ENCODE data around the gene TLE2. TPM values are rescaled to one million over a fixed set of nuclear protein-coding genes. Genes with fewer than 3 reads are reported as not detected.

TLE2 gene
- total RNA-seq, 1 experiment from 2014 or later, result 7.7 TPM

- POLR2A ChIA-PET (ENCODE audit: unreplicated experiment), result no interaction called here
- ATAC-seq (no peak), DNase-seq (no peak)
- TF ChIP-seq EZH2phosphoT487 (IDR thresholded peaks at IDR 0.05; ENCODE audit: borderline replicate concordance, low read length) (no peak), CTCF (conservative IDR thresholded peaks at IDR 0.05; ENCODE audit: low read depth, low read length) (no peak), EZH2 (IDR thresholded peaks at IDR 0.05; ENCODE audit: low read length, unreplicated experiment) (no peak)
- no peak overlapping the region for H3K9ac ChIP-seq (ENCODE audit: low read length)
- H3K36me3 ChIP-seq (ENCODE audit: low read depth, low read length), result no peaks in the 10 kb centered on the region
- no peaks in the 10 kb centered on the region for H3K27me3 ChIP-seq (ENCODE audit: low read length)
- no peaks in the 10 kb centered on the region for H3K9me3 ChIP-seq (ENCODE audit: low read length)
- H4K20me1 ChIP-seq (ENCODE audit: low read length), result no peaks in the 10 kb centered on the region
- BruUV-seq (replicated peaks), result no TSS peak
- H2AFZ ChIP-seq (ENCODE audit: low read length), result no peak overlapping the region
- no peak overlapping the region for H3K4me2 ChIP-seq (ENCODE audit: low read length)
- no peaks in the 10 kb centered on the region for H3K9me2 ChIP-seq (replicated peaks; ENCODE audit: low read length)
- no peak overlapping the region for H3K27ac ChIP-seq (ENCODE audit: low read length)
- H3F3A ChIP-seq (ENCODE audit: low read length, unreplicated experiment), result no peaks in the 10 kb centered on the region
- H3K79me2 ChIP-seq (ENCODE audit: low read length), result no peaks in the 10 kb centered on the region
- CTCF ChIA-PET, result no interaction called here
- no peak overlapping the region for H3K4me3 ChIP-seq (ENCODE audit: low read length)
- no peaks in the 10 kb centered on the region for H3K4me1 ChIP-seq (ENCODE audit: insufficient read depth, low read length)
- intact Hi-C loops (cut with micrococcal nuclease), result no loop called here
Measured at GRCh38 chr19:3015126-3016057, 13.7 kb downstream of the TLE2 start.

- H3K9ac ChIP-seq (ENCODE audit: low read length), result no peak overlapping the region
- H4K20me1 ChIP-seq (ENCODE audit: low read length), result no peaks in the 10 kb centered on the region
- ATAC-seq (no peak), DNase-seq (no peak)
- H3K79me2 ChIP-seq (ENCODE audit: low read length), result no peaks in the 10 kb centered on the region
- no peaks in the 10 kb centered on the region for H3K36me3 ChIP-seq (ENCODE audit: low read depth, low read length)
- no peak overlapping the region for H3K4me2 ChIP-seq (ENCODE audit: low read length)
- no peaks in the 10 kb centered on the region for H3K27me3 ChIP-seq (ENCODE audit: low read length)
- TF ChIP-seq EZH2 (IDR thresholded peaks at IDR 0.05; ENCODE audit: low read length, unreplicated experiment) (no peak), CTCF (conservative IDR thresholded peaks at IDR 0.05; ENCODE audit: low read depth, low read length) (no peak), EZH2phosphoT487 (IDR thresholded peaks at IDR 0.05; ENCODE audit: borderline replicate concordance, low read length) (no peak)
- no peaks in the 10 kb centered on the region for H3F3A ChIP-seq (ENCODE audit: low read length, unreplicated experiment)
- no peak overlapping the region for H3K4me3 ChIP-seq (ENCODE audit: low read length)
- H3K9me2 ChIP-seq (replicated peaks; ENCODE audit: low read length), result no peaks in the 10 kb centered on the region
- no TSS peak for BruUV-seq (replicated peaks)
- H3K9me3 ChIP-seq (ENCODE audit: low read length), result no peaks in the 10 kb centered on the region
- H2AFZ ChIP-seq (ENCODE audit: low read length), result no peak overlapping the region
- no peak overlapping the region for H3K27ac ChIP-seq (ENCODE audit: low read length)
- no peaks in the 10 kb centered on the region for H3K4me1 ChIP-seq (ENCODE audit: insufficient read depth, low read length)
- POLR2A ChIA-PET (ENCODE audit: unreplicated experiment), result interaction anchor here (0.6 kb wide), 1 partner anchor 54 kb away, joined by 4 read pairs; no protein-coding TSS in a partner anchor
- CTCF ChIA-PET, result no interaction called here
- intact Hi-C loops (cut with micrococcal nuclease), result no loop called here
Measured at GRCh38 chr19:3014135-3014534, 14.9 kb downstream of the TLE2 start.

- intact Hi-C loops (cut with micrococcal nuclease), result no loop called here
- no peaks in the 10 kb centered on the region for H3K9me3 ChIP-seq (ENCODE audit: low read length)
- no peaks in the 10 kb centered on the region for H3K9me2 ChIP-seq (replicated peaks; ENCODE audit: low read length)
- ChIA-PET POLR2A (ENCODE audit: unreplicated experiment) (no interaction called here), CTCF (no interaction called here)
- no peaks in the 10 kb centered on the region for H3F3A ChIP-seq (ENCODE audit: low read length, unreplicated experiment)
- H3K27ac ChIP-seq (ENCODE audit: low read length), result no peak overlapping the region
- no peak for ATAC-seq
- no peak overlapping the region for H3K4me2 ChIP-seq (ENCODE audit: low read length)
- H4K20me1 ChIP-seq (ENCODE audit: low read length), result no peaks in the 10 kb centered on the region
- no peak for DNase-seq
- no peak overlapping the region for H3K4me3 ChIP-seq (ENCODE audit: low read length)
- H3K79me2 ChIP-seq (ENCODE audit: low read length), result no peaks in the 10 kb centered on the region
- H3K36me3 ChIP-seq (ENCODE audit: low read depth, low read length), result no peaks in the 10 kb centered on the region
- H3K4me1 ChIP-seq (ENCODE audit: insufficient read depth, low read length), result no peaks in the 10 kb centered on the region
- no peak overlapping the region for H3K9ac ChIP-seq (ENCODE audit: low read length)
- BruUV-seq (replicated peaks), result no TSS peak
- no peak overlapping the region for H2AFZ ChIP-seq (ENCODE audit: low read length)
- TF ChIP-seq EZH2 (IDR thresholded peaks at IDR 0.05; ENCODE audit: low read length, unreplicated experiment) (no peak), EZH2phosphoT487 (IDR thresholded peaks at IDR 0.05; ENCODE audit: borderline replicate concordance, low read length) (no peak), CTCF (conservative IDR thresholded peaks at IDR 0.05; ENCODE audit: low read depth, low read length) (no peak)
- H3K27me3 ChIP-seq (ENCODE audit: low read length), result no peaks in the 10 kb centered on the region
Measured at GRCh38 chr19:3013263-3013725, 15.8 kb downstream of the TLE2 start.
